GM12801 (cell line): ENCODE measurements around the gene SLC25A47.

Experiments used
- CTCF ChIP-seq: IDR thresholded peaks from one replicate; pipeline ENCODE4 v1.5.1; 2011; ENCODE audit warnings: control low read depth; ENCODE audit not compliant: insufficient read length; ENCODE audit errors: extremely low read depth

The SLC25A47 gene

DNA sequence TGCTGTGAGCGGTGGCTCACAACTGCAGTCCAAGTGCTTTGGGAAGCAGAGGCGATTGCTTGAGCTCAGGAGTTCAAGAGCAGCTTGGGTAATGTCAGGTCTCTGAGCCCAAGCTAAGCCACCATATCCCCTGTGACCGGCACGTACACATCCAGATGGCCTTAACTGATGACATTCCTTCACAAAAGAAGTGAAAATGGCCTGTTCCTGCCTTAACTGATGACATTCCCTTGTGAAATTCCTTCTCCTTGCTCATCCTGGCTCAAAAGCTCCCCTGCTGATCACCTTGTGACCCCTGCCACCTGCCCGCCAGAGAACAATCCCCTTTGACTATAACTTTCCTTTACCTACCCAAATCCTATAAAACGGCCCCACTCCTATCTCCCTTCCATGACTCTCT lies 48.6 kb downstream of the SLC25A47 start:
- TF ChIP-seq CTCF = no peak

- TF ChIP-seq CTCF = no peak
Measured at GRCh38 chr14:100372357-100373048, 49.4 kb downstream of the SLC25A47 start.

DNA sequence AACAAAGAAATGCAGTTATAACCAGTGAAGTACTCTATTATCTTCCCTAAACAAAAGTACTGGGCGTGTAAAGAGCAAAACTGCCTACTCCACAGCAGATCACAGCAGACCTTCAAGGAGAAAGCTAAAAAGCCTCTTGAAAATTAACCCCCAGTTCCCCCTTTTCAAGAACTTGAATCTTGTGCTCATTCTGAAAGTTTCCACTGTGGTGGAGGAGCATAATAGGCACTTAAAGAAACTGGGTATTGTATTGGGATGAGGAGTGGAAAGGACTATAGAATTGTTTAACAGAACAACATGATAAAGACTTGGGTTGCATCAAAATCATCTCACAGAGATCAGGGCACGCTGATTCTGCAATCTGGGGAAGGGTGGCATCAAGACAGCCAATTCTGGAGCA lies 51.1 kb downstream of the SLC25A47 start:
- TF ChIP-seq CTCF = no peak

GRCh38 chr14:100374876-100375265 lies 51.7 kb downstream of the SLC25A47 start:
- TF ChIP-seq CTCF = no peak

DNA sequence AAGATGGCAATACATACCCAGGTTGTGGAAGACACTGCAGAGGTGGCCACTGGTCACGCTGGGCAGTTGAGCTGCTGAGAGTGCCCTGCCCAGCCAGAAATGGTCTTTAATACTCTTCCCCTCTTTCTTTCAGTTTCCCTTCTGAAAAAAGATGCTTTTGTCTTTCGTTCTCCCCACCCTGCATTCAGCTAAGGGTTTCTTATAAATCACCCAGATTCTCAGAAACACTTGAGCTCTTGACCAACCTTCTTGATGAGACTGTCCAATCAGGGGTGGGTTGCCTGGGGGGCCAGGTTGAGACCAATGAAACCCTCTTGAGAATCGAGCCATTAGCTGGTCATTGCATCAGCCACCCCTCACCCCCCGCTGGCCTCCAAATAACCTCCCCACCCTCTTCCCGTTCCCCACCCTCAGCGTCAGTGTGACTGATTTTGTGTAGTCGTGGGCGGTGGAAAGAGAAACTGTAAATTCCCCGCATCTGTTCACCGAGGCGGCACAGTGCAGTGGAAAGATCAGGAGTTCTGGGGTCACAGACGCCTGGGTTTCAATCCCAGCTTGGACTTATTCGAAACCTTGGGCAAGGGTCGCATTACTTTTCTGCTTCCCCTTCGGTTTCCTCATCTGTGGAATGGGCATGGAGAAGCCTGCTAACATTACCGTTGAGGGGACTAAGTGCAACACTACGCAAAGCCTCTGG lies 52.3 kb downstream of the SLC25A47 start:
- TF ChIP-seq CTCF = no peak

GRCh38 chr14:100375963-100376735 lies 53.0 kb downstream of the SLC25A47 start, which contains the start of gene WDR25:
TSS of gene WDR25 (plus strand) at chr14:100376485.
- TF ChIP-seq CTCF = no peak

DNA sequence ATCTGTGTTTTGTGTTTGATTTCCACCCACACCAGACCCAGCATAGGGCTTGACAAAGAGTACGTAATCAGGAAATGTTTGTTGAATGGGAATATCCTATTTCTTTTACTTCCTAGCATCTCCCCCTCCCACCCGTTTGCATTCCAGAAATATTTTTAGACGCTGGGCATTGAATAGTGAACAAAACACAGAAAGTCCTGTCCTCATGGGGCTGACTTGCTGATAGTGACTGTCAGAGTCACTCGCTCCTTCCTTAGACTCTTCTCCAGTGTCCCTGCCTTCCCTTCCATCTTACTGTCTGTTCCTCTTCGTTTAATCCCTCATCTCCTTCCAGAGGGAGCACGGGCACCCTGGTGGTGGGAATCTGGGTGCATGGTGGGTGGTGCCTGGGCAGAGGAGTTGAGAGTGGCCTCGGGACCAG lies 53.6 kb downstream of the SLC25A47 start:
- TF ChIP-seq CTCF = no peak
